Measurements from ENCODE around the gene GRM7.

GRM7 gene

GRCh38 chr3:7421065-7421464 lies 560.1 kb downstream of the GRM7 start:
- no peak for DNase-seq

GRCh38 chr3:7423036-7423435 lies 562.1 kb downstream of the GRM7 start:
- DNase-seq: no peak

DNA sequence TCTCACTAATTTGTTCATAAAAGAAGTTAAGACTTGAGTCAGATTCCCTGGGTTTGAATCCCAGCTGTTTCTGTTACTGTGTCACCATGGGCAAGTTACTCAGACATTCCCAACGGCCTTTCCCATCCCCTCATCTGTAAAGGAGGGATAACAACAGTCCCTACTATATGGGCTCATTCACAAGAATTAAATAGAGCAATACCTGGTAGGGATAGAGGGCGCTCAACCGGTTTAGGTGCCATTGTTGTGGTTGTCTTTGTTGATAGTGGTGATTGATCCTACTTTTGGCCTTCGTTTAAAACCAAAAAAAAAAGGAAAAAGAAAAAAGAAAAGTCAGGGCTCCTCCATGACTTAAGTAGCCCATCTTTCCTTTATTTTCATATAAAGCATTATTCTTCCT lies 563.1 kb downstream of the GRM7 start:
- DNase-seq: no peak

GRCh38 chr3:7428206-7428718 lies 567.3 kb downstream of the GRM7 start:
- DNase-seq: no peak

DNA sequence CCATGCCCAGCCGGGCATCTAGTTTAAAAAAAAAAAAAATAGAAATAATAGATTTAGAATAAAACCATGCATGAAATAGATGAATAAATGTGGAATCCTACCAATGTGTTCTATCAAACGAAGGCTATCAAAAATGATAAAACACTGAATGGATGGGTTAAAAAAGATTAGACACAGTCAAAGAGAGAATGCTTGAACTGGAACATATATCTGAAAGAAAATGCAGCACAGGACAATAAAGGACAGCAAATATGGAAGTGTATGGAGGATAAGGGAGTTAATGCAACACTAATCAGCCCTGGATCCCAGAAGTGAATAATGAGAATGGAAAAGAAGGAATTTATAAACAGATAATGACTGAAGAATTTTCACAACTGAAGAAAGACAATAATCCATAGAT lies 571.7 kb downstream of the GRM7 start:
- no peak for DNase-seq

DNA sequence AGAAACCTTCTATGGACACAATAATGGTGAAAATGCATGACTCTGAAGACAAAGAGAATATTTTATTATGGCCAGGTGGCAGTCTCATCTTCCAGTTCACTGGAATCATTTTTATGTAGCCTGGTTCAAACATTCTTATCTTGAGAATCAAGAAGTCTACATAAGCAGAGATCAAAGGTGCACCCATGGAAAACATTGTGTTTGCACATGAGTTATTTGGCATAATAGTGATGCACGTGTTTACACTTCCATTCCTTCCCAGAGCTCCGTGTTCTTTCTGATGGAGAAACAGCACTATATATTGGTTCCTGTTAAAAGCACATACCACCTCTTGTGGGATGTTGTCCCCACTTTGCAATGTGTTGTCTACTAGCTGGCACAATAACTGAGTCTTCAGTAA lies 572.2 kb downstream of the GRM7 start:
- no peak for DNase-seq

GRCh38 chr3:7436542-7436941 lies 575.6 kb downstream of the GRM7 start:
- no peak for DNase-seq

DNA sequence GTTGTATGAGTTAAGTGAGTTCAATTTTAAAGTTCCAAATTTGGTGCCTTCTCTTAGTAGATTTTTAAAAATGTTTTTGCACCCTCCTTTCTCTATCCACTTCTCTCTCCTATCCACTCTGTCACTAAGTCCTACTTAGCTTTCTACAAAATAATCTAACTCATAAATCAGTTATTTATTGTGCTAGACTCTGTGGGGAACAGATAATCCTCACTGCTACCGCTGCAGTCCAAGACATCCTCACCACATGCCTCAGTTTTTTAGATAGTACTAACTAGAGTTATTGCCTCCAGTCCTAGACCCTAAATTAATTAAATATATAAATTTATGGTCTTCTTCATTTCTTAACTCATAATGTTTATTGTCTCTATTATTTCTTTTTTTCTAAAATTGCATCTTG lies 576.3 kb downstream of the GRM7 start:
- DNase-seq: no peak

GRCh38 chr3:7439101-7439680 lies 578.3 kb downstream of the GRM7 start:
- DNase-seq: no peak

DNA sequence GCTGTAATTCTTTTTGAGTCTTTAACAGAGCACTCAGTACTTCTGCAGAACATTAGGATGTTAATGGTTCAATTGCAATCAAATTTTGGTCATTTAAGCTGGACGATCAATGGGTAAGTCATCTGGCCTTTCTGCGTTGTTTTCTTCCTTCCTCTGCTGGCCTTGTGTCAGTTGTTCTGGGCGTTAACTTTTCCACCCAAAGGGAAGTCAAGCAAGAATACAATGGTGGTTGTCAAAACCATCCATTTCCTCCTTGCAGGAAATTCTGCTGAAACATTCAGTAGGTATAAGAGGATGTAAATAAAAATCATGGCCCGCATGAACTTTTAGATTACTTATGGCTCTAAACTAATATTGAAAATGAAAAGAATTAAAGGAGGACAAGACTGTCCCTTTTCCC lies 584.0 kb downstream of the GRM7 start:
- DNase-seq: no peak

GRCh38 chr3:7445331-7445730 lies 584.4 kb downstream of the GRM7 start:
- DNase-seq: no peak

DNA sequence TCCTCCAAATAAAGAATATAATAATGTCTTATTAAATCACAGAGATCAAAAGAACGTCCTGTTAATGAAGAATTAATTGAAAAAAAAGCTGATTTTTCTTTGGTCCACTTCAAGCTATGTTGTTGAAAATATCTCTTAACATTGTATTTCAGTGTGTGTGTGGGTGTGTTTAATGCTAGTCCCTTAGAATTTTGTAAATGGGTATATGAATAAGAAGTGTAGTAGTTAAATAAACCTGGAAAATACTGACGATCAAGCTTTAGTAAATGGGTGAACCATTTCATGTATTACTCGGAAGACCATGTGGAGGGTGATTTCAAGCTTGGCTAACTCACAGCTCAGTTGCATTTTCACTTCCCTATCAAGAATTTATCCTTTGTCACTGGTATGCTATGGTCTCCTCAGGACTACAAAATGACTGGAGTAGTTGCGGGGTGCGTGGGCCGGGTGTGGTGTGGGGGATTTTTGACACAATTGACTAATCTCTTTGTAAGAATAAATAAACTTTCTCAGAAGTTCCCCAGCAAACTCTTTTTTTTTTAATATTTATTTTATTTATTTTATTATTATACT lies 586.4 kb downstream of the GRM7 start:
- no peak for DNase-seq

GRCh38 chr3:7456386-7456785 lies 595.5 kb downstream of the GRM7 start:
- no peak for DNase-seq

GRCh38 chr3:7461202-7461825 lies 600.4 kb downstream of the GRM7 start:
- DNase-seq: no peak

- no peak for DNase-seq
Measured at GRCh38 chr3:7469866-7470265, 609.0 kb downstream of the GRM7 start.

- no peak for DNase-seq
Measured at GRCh38 chr3:7484636-7485035, 623.7 kb downstream of the GRM7 start.

GRCh38 chr3:7487763-7488162 lies 626.8 kb downstream of the GRM7 start:
- no peak for DNase-seq

- DNase-seq: no peak
Measured at GRCh38 chr3:7489417-7489816, 628.5 kb downstream of the GRM7 start.

GRCh38 chr3:7498715-7499114 lies 637.8 kb downstream of the GRM7 start:
- DNase-seq: no peak

- DNase-seq: no peak
Measured at GRCh38 chr3:7503431-7503830, 642.5 kb downstream of the GRM7 start.

- no peak for DNase-seq
Measured at GRCh38 chr3:7504886-7505775, 644.2 kb downstream of the GRM7 start.

DNA sequence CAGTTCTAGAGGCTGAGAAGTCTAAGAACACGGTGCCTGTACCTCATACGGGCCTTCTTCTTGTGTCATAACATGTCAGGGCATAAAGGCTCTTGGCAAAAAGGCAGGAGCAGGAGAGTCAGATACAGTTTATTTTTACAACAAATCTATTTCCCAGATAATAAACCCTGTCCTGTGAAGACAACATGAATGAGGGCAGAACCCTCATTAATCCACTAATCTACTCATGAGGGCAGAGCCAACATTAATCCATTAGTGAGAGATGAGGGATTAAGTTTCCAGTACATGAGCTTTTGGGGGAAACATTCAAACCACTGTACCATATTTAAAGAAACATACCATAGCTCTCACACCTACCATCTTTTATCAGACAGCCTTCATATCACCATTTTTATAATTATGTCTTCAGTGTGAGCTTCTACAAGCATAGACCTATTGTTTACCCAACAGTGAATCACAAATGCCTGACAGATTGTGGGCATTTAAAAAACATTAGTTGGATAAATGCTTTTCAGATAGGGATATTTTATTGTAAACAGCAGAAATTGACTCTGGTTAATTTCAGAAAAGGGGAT lies 645.8 kb downstream of the GRM7 start:
- DNase-seq: no peak

DNA sequence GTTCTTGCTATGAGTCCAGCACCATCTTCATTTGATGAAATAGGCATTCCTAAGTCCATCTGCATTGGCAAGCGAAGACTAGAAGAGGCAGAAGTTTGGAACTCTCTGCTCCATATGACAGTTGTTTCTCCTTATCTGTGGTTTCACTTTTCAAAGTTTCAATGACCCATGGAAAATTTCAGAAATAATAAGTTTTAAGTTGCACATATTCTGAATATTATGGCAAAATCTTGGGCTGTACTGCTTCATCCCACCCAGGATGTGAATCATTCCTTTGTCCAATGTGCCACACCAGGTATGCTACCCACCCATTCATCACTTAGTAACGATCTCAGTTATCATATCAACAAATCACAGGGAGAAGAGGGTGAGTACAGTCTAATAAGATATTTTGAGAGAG lies 647.9 kb downstream of the GRM7 start:
- DNase-seq: no peak

Data from NCI-H526 treated with DMSO at 0.1 percent for 48 hours (cell line).